Activated T-cell treated with anti-CD3 and anti-CD28 coated beads, Interleukin-2, amount 50 U/mL, for 1 hour (primary cell): Measurements from ENCODE around the gene BPIFB1.

ENCODE experiments used
- DNase-seq: peaks from one replicate; pipeline ENCODE4 v3.0.0-alpha.2; 2020

The BPIFB1 gene

DNA sequence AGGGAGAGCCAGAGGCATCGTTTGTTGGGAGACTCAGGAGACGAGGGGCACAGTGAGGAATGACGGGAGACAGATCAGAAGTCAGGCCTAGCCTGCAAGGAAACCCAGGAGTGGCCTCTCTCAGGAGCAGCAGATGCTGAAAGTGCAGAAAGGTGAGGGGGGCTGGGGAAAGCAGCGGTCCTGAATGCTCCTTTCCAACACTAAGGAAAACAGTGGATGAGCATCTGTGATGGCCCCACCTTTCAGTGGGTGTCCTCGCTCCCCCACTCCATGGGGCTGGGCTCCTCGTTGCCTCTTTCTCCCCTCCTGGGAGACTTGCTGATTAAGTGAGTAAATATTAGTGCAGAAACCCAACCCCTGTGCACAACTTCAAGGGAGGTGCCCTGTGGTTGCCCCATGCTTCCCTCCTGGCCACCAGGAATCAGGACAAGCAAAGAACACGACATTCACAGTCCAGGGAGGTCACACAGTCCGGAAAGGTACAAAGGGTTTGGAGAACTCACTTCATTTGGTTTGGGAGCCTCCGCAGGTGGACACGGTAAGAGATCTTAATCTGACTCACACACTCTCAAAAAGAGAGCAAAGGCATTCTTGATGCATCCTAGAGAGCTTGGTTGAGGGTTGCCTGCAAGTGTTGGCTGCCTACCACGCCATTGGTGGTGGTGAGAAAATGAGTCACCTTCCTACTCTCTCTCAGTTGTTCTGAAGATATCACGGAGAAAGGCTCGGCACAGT lies 9.7 kb upstream of the BPIFB1 start:
- no peak for DNase-seq

DNA sequence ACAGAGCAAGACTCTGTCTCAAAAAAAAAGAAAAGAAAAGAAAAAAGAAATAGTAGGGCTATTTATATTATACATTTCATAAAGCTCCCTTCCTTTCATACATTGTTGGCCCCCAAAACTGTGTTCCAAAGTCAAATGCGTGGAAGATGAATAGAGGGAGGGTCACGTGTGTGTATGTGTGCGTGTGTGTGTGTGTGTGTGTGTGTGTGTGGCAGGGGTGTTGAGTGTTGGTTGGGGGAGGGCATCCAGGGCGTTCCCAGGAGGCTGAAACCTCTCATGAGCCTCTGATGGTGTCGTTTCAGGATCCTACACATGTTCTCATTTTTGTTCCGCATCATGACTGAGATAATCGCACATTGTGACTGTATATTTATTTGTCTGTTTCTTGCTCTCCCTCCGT lies 7.8 kb upstream of the BPIFB1 start:
- DNase-seq = no peak

GRCh38 chr20:33275871-33276270 lies 7.1 kb upstream of the BPIFB1 start:
- DNase-seq = no peak

GRCh38 chr20:33276303-33277113 lies 6.5 kb upstream of the BPIFB1 start:
- DNase-seq = no peak

GRCh38 chr20:33277471-33278441 lies 5.3 kb upstream of the BPIFB1 start:
- DNase-seq = no peak

GRCh38 chr20:33278700-33279099 lies 4.3 kb upstream of the BPIFB1 start:
- DNase-seq = no peak

- no peak for DNase-seq
These were observed 3.6 kb upstream of the BPIFB1 start for GRCh38 chr20:33279261-33279910.

GRCh38 chr20:33280000-33280680 lies 2.9 kb upstream of the BPIFB1 start:
- no peak for DNase-seq

GRCh38 chr20:33280775-33281174 lies 2.2 kb upstream of the BPIFB1 start:
- no peak for DNase-seq

DNA sequence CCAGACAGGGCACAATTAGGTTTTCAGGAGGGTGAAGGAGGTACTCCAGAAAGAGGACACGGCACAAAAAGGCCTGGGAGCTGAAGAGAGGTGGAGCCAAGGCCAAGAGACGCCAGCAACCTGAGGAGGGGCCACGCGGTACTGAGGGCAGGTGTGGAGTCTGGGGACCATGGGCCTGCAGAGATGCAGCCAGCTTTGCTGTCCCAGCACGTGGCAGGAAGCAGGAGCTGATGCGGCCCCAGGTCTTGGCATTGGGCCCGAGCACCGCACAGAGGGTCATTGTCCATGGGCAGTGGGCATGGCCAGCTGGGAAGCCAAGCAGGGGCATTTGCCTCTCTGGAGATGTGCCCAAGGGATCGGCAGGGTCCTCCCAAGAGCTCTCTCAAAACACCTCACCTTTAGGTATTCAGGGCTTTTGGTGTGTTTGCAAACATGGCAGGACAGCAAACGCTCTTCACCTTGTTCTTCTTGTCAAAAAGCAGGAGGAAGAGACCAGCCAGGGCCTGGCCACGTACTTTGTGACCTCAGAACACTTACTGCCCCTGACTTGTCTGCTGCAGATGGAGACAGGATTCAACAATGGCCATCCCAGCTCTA lies 1.4 kb upstream of the BPIFB1 start:
- DNase-seq = no peak

- no peak for DNase-seq
These were observed 649 bp upstream of the BPIFB1 start for GRCh38 chr20:33282196-33282934.

DNA sequence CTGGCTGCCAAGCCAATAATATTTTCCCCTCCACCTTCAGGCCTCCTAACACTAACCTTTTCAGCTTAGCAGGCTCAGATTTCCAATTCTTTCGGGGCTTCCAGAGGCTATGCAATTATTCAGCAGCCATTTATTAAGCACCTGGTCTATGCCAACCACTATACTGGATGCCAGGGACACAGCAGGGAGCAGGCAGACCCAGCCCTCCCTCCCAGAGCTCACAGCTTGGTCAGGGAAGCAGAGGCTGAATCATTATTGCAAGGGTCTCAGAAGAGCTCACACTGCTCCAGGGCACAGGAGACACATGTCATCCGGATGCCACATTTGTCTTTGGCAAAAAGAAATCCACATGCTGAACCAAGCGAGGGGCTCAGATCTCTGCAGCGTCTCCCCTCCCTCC lies 1.3 kb downstream of the BPIFB1 start:
- DNase-seq = no peak

DNA sequence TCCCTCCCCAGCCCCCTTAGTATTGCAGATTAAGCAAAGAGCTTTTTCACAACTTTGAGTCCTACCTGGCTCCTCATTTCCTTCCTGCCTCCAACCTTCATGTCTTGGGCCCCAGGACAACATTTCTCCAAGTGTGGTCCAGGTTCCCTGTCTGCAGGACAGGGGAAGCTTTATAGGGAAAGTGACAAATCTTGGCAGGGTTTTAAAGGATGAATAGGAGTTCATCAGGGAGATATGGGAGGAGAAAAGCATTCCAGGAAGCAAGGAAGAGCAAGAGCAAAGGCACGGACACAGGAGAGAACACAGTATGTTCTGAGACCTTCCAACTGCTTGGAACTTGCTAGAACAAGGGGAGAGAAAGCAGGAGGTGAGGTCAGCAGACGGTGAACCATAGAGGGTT lies 1.9 kb downstream of the BPIFB1 start:
- no peak for DNase-seq

DNA sequence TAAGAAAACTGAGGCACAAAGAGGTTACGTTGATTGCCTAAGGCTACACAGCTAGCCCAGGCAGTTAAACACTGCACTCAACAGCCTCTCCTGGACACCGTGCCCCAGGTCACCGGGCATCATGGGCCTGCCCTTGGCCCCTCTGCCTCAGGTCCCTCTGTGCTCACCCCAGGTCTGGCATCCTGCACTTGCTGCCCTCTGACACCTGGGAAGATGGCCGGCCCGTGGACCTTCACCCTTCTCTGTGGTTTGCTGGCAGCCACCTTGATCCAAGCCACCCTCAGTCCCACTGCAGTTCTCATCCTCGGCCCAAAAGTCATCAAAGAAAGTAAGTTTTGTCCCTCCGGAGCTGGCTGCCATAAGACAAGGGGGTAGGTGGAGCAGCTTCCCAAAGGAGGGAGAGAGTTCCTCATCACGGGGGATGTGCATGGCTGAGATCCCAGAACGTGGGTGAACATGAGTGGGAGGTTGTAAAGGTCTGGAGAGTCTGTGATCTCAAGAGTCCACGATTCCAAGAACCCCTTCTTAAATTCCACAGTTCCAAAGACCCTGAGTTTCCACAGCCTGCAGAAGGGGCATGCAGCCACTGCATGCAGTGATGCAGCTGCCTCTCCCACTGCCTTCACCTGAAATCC lies 3.0 kb downstream of the BPIFB1 start:
- DNase-seq = no peak

DNA sequence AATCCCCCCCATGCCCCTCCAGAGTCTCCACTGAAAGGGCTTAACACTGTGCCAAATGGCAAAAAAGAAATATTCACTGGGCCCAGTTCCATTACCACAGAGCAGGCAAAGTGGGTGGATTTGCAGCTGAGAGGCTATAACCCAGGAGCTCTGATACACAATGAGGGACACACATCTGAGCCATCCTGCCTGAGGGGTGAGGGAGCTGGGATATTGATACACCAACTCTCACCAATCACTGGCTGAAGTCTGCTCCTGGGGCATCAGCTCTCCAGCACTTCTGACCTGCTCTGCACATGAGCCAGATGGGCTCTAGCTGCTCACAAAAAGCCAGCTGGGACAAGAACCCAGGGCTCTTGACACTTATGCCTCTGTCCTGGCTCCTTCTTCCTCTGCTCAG lies 4.9 kb downstream of the BPIFB1 start:
- no peak for DNase-seq

GRCh38 chr20:33290852-33291251 lies 7.8 kb downstream of the BPIFB1 start:
- no peak for DNase-seq

DNA sequence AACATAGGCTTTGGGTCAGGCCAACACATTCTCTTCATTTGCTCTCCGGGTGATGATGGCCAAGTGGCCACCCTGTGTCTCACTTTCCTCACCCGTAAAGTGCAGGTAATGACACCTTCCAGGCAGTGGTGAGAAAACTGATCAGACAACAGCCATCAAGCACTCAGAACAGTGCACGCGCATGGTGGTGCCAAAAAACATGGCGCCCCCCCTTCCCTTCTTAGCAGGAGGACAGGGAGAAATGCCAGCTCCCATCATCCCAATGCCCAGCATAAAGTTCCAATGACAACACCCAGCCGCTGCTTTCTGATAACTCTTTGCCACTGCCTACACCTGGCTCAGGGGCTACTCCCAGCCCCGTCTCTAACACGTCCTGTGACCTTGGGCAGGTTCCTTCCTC lies 8.4 kb downstream of the BPIFB1 start:
- no peak for DNase-seq

DNA sequence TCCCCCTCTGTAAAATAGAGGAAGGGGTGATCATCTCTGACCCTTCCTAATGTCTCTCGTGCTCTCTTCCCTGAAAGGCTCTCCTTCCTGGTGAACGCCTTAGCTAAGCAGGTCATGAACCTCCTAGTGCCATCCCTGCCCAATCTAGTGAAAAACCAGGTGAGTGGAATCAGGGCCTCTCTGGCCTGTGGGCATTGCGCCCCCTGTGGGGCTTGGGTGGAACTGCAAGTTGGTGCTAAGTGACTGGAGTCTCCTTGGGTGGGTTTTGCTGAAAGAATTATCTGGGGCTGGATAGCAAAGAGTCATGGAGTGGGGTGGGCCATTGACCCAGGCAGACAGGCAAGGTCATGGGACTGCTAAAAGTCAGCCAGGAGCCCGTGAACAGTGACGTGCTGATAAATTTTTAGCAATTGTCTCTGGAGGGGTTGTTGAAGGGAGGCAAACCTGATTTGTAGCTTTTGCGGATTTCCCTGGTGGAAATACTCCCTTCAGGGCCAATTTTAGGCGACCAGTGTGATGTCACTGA lies 8.9 kb downstream of the BPIFB1 start:
- peak; percentile 75 for DNase-seq

DNA sequence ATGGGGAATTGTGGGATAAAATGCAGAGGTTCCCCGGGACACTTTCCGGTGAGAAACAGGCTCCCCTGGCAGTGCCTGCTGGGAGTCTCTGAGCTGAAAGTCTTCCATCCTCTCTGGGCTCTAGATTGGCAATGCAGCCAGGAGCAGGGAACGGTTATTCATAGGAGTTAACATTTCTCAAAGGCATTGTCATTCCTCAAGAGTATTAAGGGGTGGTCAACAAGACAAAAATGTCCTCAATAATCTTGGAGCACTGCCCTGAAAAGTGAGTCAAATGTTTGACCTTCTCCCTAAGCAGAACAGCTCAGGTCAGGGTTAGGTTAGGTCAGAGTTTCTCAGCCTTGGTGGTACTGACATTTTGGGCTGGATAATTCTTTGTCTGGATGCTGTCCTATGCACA lies 13.2 kb downstream of the BPIFB1 start:
- DNase-seq = no peak

GRCh38 chr20:33298391-33298790 lies 15.4 kb downstream of the BPIFB1 start:
- no peak for DNase-seq
